ENCODE measurements around the gene PLPP2.

The PLPP2 gene

GRCh38 chr19:310141-310651 is 19.0 kb upstream of the PLPP2 start:
- H3K4me3 ChIP-seq (replicated peaks; ENCODE audit: low read depth, low read length), result no peak overlapping the region
- no peak for TF ChIP-seq CTCF (IDR thresholded peaks at IDR 0.05; ENCODE audit: low read depth, low read length, missing control alignments)
- DNase-seq (ENCODE audit: extremely low read depth, low read depth), result no peak

DNA sequence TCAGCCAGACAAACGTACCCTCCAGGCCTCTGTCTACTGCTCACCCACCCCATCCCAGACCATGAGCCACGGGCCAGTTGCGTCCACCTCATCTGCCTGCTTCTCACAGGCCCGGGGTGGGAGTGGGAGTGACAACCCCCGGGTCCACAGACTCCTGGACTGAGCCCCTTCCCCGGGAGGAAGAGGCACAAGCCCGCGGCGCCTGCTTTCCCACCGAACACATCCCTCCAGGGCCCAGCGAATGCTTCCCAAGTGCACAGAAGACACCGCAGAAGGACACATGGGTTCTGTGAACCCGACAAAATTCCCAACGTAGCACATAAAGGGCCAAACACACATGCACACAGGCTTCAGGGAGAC is 18.0 kb upstream of the PLPP2 start:
- TF ChIP-seq CTCF (IDR thresholded peaks at IDR 0.05; ENCODE audit: low read depth, low read length, missing control alignments), result no peak
- H3K4me3 ChIP-seq (replicated peaks; ENCODE audit: low read depth, low read length), result no peak overlapping the region
- DNase-seq (ENCODE audit: extremely low read depth, low read depth), result no peak

DNA sequence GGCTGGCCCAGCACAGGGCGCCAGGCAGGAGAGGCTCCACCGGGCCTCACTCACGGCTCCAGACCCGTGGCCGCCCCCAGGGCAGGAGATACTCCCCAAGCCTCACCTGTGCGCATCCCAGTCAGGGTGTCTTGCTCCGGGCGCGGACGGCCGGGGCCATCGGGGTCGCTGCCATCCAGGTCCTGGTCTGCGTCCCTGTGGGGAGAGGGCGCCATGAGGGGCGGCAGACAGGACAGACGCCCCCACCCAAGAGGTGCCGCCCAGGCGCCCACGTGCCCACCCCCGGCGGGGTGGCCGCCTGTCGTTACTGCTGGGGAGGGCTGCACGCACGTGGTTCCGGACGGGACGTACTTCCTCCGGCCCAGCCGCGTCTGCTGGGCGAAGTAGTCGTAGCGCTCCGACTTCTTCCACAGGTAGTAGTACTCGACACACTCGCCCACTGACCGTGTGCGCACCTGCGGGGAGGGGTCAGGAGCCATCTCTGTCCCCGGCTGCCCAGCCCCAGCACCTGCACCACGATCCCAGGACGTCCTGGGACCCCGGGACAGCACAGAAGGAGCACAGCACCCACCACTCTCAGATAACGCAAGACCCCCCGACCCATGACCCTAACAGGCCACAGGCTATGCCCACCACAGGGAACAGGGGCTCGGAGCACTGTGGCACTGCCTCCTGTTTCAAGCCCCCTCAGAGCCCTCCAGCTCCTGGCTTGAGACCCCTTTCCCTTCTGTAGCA is 17.4 kb upstream of the PLPP2 start:
- no peak for DNase-seq (ENCODE audit: extremely low read depth, low read depth)
- TF ChIP-seq CTCF (IDR thresholded peaks at IDR 0.05; ENCODE audit: low read depth, low read length, missing control alignments), result no peak
- H3K4me3 ChIP-seq (replicated peaks; ENCODE audit: low read depth, low read length), result no peak overlapping the region

DNA sequence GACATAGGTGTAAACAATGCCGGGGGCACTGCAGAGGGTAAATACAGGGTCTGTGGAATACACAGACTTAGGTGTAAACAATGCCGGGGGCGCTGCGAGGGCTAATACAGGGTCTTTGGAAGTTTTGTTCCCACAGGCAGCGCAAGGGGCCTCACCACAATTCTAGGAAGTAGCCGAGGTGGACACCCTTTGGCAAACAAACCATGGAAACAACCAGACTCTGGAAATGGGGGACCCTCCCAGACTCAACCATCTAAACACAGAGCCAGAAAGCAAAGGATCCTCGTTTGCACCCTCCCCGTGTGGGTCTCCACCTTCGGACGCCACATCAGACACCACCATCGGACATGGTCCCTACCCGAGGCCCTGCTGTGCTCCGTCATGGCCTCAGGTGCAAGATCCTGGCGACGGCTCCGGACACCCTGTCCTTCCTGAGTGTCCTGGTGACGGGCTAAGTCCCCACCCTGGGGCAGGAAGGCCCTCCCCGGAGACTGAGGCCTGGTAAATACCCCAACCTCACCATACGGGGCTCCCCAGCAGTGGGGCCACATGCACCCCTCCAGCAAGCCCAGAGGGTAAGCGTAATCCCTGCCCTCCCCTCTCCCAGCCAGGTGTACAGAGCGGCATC is 16.7 kb upstream of the PLPP2 start:
- no peak for TF ChIP-seq CTCF (IDR thresholded peaks at IDR 0.05; ENCODE audit: low read depth, low read length, missing control alignments)
- DNase-seq (ENCODE audit: extremely low read depth, low read depth), result no peak
- no peak overlapping the region for H3K4me3 ChIP-seq (replicated peaks; ENCODE audit: low read depth, low read length)

GRCh38 chr19:307111-307531 is 15.9 kb upstream of the PLPP2 start:
- no peak for DNase-seq (ENCODE audit: extremely low read depth, low read depth)
- no peak for TF ChIP-seq CTCF (IDR thresholded peaks at IDR 0.05; ENCODE audit: low read depth, low read length, missing control alignments)
- H3K4me3 ChIP-seq (replicated peaks; ENCODE audit: low read depth, low read length), result no peak overlapping the region

DNA sequence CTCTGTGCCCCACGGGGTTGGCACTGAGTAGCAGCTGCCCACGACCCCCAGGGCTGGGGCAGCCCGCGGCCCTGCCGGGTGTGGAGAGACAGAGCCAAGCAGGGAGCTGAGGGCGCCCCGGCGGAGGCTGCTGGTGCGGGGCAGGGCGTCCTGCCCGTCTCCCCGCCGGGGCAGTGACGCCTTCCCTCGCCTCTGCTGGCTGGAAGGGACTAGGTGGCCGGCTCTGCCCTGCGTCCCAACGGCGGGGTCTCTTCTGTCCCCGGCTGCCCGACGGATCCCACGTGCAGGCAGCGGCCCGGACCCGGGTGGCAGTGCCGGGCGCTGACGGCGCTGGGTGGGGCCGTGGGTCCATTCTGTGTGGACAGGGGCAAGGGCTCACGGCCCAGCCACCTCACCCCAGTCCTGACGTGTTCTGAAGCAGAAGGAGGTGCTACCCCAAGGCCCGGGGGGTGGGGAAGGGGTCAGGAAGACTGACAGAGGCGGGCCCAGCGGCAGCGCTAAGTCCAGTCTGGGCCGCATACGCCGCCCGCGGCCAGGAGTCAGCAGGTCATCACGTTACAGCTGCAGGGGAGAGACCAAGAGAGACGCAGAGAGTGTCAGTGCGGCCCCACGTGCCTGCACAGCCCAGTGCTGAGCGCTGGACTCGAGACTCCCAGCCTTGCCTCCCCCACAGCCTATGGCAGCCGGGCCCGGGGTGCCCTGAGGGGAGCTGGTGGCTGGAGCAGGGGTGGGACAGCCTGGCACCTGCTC is 15.1 kb upstream of the PLPP2 start:
- DNase-seq (ENCODE audit: extremely low read depth, low read depth), result no peak
- no peak for TF ChIP-seq CTCF (IDR thresholded peaks at IDR 0.05; ENCODE audit: low read depth, low read length, missing control alignments)
- no peak overlapping the region for H3K4me3 ChIP-seq (replicated peaks; ENCODE audit: low read depth, low read length)
